MM.1S (cell line): ENCODE data around the gene PHTF2.

Experiments used
- CTCF ChIP-seq: fragments of 300-600 bp; sonication (generic); IDR thresholded peaks from 2 replicates; pipeline ENCODE4 v1.5.1; 2016; ENCODE audit warnings: antibody characterized with exemption, low read length, mixed read lengths
- EZH2phosphoT487 ChIP-seq: fragments of 300-600 bp; sonication (generic); IDR thresholded peaks from 2 replicates; pipeline ENCODE4 v1.6.1; 2018; ENCODE audit warnings: antibody characterized with exemption, low read length

DNA sequence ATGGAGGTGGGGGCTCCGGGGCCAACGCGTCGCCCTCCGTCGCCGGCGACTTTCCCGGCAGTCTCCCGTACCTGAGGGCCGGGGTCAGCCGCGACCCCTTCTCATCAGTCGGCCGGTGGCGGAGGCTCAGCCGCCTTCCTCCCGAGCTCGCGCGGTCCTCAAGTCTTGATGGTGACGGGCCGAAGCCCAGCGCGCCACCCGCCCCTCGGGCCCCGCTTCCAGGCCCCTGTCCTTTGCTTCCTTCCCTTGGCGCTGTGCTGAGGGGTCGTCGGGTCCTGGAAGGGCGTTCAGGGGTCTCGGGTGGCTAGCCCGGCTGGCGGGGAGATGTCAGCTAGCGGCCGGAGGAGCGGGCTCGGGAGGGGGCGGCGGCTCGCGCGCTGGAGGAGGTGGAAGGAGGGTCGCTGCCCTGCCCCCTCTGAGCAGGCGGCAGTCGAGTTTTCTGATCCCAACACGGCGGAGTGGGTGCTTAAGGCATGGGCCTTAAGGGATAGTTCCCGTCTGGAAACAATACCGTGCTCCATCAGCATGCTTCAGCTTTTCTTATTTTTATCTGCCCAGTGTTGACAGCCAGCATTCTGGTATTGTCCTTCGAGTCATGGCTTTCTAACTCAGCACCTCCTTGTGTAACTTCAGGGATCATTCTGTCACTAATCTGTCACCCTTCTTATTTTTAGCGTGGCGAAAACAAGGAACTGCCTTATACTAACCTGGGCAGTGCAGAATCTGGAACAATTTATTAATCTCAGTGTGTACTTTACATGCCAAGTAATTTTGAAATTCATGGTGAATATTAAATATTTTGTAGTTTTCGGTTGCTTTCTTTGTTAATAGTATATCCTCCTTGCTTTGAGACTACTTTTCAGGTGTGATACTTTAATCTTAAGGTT, 748 bp downstream of the PHTF2 start:
- TF ChIP-seq CTCF (no peak), EZH2phosphoT487 (no peak)
